GM12875 (cell line): ENCODE results near the gene SCD.

Source experiments
- H3K4me3 ChIP-seq: one replicate; pipeline ENCODE4 v1.5.1; 2011; ENCODE audit warnings: low read depth, low read length, control low read depth
- TF ChIP-seq, protein P1 (sequence below): IDR thresholded peaks from 2 replicates; pipeline ENCODE4 v1.5.1; 2011; ENCODE audit warnings: low read depth, mild to moderate bottlenecking, control low read depth, inconsistent platforms, low read length, moderate library complexity, borderline replicate concordance; ENCODE audit not compliant: insufficient read depth

The SCD gene

GRCh38 chr10:100328198-100328597, 18.8 kb upstream of the SCD start:
- TF ChIP-seq, protein P1, sequence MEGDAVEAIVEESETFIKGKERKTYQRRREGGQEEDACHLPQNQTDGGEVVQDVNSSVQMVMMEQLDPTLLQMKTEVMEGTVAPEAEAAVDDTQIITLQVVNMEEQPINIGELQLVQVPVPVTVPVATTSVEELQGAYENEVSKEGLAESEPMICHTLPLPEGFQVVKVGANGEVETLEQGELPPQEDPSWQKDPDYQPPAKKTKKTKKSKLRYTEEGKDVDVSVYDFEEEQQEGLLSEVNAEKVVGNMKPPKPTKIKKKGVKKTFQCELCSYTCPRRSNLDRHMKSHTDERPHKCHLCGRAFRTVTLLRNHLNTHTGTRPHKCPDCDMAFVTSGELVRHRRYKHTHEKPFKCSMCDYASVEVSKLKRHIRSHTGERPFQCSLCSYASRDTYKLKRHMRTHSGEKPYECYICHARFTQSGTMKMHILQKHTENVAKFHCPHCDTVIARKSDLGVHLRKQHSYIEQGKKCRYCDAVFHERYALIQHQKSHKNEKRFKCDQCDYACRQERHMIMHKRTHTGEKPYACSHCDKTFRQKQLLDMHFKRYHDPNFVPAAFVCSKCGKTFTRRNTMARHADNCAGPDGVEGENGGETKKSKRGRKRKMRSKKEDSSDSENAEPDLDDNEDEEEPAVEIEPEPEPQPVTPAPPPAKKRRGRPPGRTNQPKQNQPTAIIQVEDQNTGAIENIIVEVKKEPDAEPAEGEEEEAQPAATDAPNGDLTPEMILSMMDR, result no peak
- H3K4me3 ChIP-seq, result no peak overlapping the region

DNA sequence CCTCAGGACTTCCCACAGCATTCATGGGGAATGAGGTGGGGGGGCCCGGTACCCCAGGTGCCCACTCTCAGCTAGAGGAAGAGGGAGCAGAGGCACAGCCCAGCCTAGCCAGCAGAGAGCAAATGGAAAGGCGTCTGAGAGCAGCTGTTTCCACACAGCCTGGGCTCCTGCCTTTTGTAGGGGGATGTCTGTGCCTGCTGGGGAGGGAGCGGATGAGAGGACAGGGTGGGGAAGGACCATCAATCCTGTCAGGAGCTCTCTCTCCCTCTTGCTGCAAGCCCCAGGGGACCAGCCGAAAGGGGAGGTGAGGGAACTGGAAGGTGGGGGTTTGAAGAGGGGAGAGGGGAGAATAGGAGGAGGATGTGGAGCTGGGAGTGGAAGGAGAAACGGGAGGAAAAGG, 17.0 kb upstream of the SCD start, which contains the start of gene PKD2L1:
Gene PKD2L1, minus strand, starts transcription at position 150 of the 400 bp plus-strand sequence. Its CDS starts 125 bp downstream, at position 25.
- no peak within 1 kb of the TSS for H3K4me3 ChIP-seq
- TF ChIP-seq, protein P1, result no peak

GRCh38 chr10:100333106-100333505, 13.9 kb upstream of the SCD start:
- TF ChIP-seq, protein P1, result no peak
- no peak overlapping the region for H3K4me3 ChIP-seq

GRCh38 chr10:100333661-100334440, 13.2 kb upstream of the SCD start:
- H3K4me3 ChIP-seq, result no peak overlapping the region
- TF ChIP-seq, protein P1, result no peak

DNA sequence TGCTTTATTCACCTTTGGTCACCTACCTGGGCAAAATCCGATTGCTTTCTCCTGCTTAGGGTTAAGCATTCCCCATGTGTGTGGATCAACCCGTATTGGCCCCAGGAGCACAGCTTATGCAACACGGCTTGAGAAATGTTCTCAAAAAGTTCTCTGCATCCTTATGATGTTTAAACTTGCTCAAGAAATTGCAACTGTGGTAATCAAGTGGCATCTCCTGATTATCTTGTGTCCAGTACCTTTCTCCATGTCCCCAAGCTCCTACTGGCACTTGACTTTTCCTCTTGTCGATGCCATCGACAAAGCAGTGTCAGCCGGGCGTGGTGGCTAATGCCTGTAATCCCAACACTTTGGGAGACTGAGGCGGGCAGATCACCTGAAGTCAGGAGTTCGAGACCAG, 12.3 kb upstream of the SCD start:
- TF ChIP-seq, protein P1, result no peak

GRCh38 chr10:100338434-100339036, 8.5 kb upstream of the SCD start:
- H3K4me3 ChIP-seq, result no peak overlapping the region
- TF ChIP-seq, protein P1, result peak; percentile 80

More for the DNA sequence above, 12.3 kb upstream of the SCD start:
- H3K4me3 ChIP-seq, result no peak overlapping the region

- no peak overlapping the region for H3K4me3 ChIP-seq
- TF ChIP-seq, protein P1, result no peak
Observed at GRCh38 chr10:100339236-100339635, 7.8 kb upstream of the SCD start.
